H1 (cell line): Measurements from ENCODE around the gene NELFCD. TPM values are rescaled to one million over a fixed set of nuclear protein-coding genes. Genes with fewer than 3 reads are reported as not detected.

Experiments used
- CTCF ChIA-PET: fragments of 300-600 bp; sonication (Branson Sonifier 250); formaldehyde crosslinking; loops from one replicate; lab custom pipeline; 2021; ENCODE audit not compliant: partially characterized antibody; lab: Charles Lee
- POLR2A ChIA-PET: fragments of 300-600 bp; sonication (Branson Sonifier 250); formaldehyde crosslinking; loops from one replicate; lab custom pipeline; 2021; ENCODE audit warnings: inconsistent platforms; ENCODE audit not compliant: partially characterized antibody; lab: Charles Lee
- DNase-seq, 2 experiments: peaks; one replicate each; pipeline versions ENCODE4 v3.0.0 to v3.0.0-alpha.2; 2010 to 2022; ENCODE audit warnings: low spot score in 2 of 2, low read depth in 1 of 2, mixed read lengths in 1 of 2
- FAIRE-seq: peaks from 2 replicates; lab custom pipeline; 2011; peaks lifted over from hg19 to GRCh38; lab: Jason Lieb, UNC
- H2AFZ ChIP-seq: 2 replicates; pipeline ENCODE4 v1.8.1; 2012; ENCODE audit warnings: low read length, inconsistent platforms
- H2AK5ac ChIP-seq: 2 replicates; pipeline ENCODE4 v1.6.1; 2013; ENCODE audit warnings: low read depth, low read length
- H2BK120ac ChIP-seq: replicated peaks from 2 replicates; pipeline ENCODE3; 2013; ENCODE audit warnings: low read depth, low read length, inconsistent platforms
- H2BK12ac ChIP-seq: 2 replicates; pipeline ENCODE4 v1.6.1; 2013; ENCODE audit warnings: low read depth, low read length
- H2BK15ac ChIP-seq: 2 replicates; pipeline ENCODE4 v1.6.1; 2013; ENCODE audit warnings: low read length
- H2BK20ac ChIP-seq: 2 replicates; pipeline ENCODE4 v1.6.1; 2013; ENCODE audit warnings: low read length
- H2BK5ac ChIP-seq: 2 replicates; pipeline ENCODE4 v1.6.1; 2013; ENCODE audit warnings: low read depth, low read length
- H3K14ac ChIP-seq: 2 replicates; pipeline ENCODE4 v1.6.1; 2013; ENCODE audit warnings: inconsistent platforms; ENCODE audit not compliant: insufficient read length
- H3K18ac ChIP-seq: 2 replicates; pipeline ENCODE4 v1.6.1; 2013; ENCODE audit warnings: low read length; ENCODE audit errors: extremely low read depth
- H3K23ac ChIP-seq: 2 replicates; pipeline ENCODE4 v1.6.1; 2013; ENCODE audit warnings: inconsistent platforms; ENCODE audit not compliant: insufficient read length
- H3K23me2 ChIP-seq: 2 replicates; pipeline ENCODE4 v1.6.1; 2013; ENCODE audit warnings: low read depth, low read length
- H3K27ac ChIP-seq: 2 replicates; pipeline ENCODE4 v1.6.1; 2011; ENCODE audit warnings: low read depth, low read length, inconsistent platforms
- H3K27me3 ChIP-seq, 4 experiments: replicated peaks in 1 of 4; 1 replicate in 1 of 4; 2 replicates in 3 of 4; pipeline versions ENCODE4 v1.6.1 to v1.8.1; 2011 to 2013; ENCODE audit warnings: low read length in 3 of 4, mild to moderate bottlenecking in 3 of 4, inconsistent platforms in 2 of 4, mixed read lengths in 2 of 4, moderate library complexity in 1 of 4; ENCODE audit not compliant: control insufficient read depth in 3 of 4, insufficient read depth in 3 of 4; ENCODE audit errors: extremely low read depth in 1 of 4
- H3K36me3 ChIP-seq, 4 experiments: 2 replicates each; pipeline versions ENCODE4 v1.6.1 to v1.8.1; 2011 to 2013; ENCODE audit warnings: mild to moderate bottlenecking in 4 of 4, low read length in 3 of 4, moderate library complexity in 2 of 4, control low read depth in 1 of 4, inconsistent platforms in 1 of 4; ENCODE audit not compliant: insufficient read depth in 4 of 4, control insufficient read depth in 2 of 4
- H3K4ac ChIP-seq: replicated peaks from 2 replicates; pipeline ENCODE3; 2013; ENCODE audit warnings: low read length, low read depth, mixed read lengths, inconsistent platforms; ENCODE audit not compliant: insufficient read length
- H3K4me1 ChIP-seq, 4 experiments: replicated peaks in 1 of 4; 1 replicate in 1 of 4; 2 replicates in 3 of 4; pipeline versions ENCODE4 v1.6.1 to v1.8.1; 2011 to 2013; ENCODE audit warnings: low read length in 3 of 4, inconsistent platforms in 2 of 4, mixed read lengths in 1 of 4; ENCODE audit not compliant: insufficient read depth in 4 of 4, control insufficient read depth in 3 of 4
- H3K4me2 ChIP-seq, 2 experiments: 2 replicates each; pipeline versions ENCODE4 v1.6.1 to v1.8.1; 2011 to 2013; ENCODE audit warnings: low read depth in 2 of 2, low read length in 2 of 2, control low read depth in 1 of 2, inconsistent platforms in 1 of 2, mild to moderate bottlenecking in 1 of 2; ENCODE audit not compliant: insufficient read depth in 1 of 2
- H3K4me3 ChIP-seq, 4 experiments: fragments of 200-600, 300-600 bp in 1 of 4; sonication (generic), shearing (Covaris generic), sonication (Bioruptor Twin) in 1 of 4; 2 replicates each; pipeline versions ENCODE4 v1.5.1 to v1.8.1; 2011 to 2016; ENCODE audit warnings: low read length in 4 of 4, low read depth in 3 of 4, control low read depth in 2 of 4, inconsistent platforms in 2 of 4, mild to moderate bottlenecking in 2 of 4, mixed read lengths in 1 of 4, moderate library complexity in 1 of 4; ENCODE audit not compliant: insufficient read depth in 2 of 4; ENCODE audit errors: extremely low read depth in 1 of 4
- H3K56ac ChIP-seq: replicated peaks from 2 replicates; pipeline ENCODE3; 2013; ENCODE audit warnings: low read depth, mild to moderate bottlenecking, mixed read lengths, low read length, inconsistent platforms; ENCODE audit not compliant: insufficient read length
- H3K79me1 ChIP-seq: 2 replicates; pipeline ENCODE4 v1.6.1; 2013; ENCODE audit warnings: low read depth, low read length, control low read depth
- H3K79me2 ChIP-seq, 2 experiments: 2 replicates each; pipeline versions ENCODE4 v1.6.1 to v1.8.1; 2012 to 2013; ENCODE audit warnings: low read length in 2 of 2, mild to moderate bottlenecking in 2 of 2, inconsistent platforms in 1 of 2; ENCODE audit not compliant: insufficient read depth in 2 of 2, control insufficient read depth in 1 of 2
- H3K9ac ChIP-seq, 4 experiments: replicated peaks in 1 of 4; 1 replicate in 1 of 4; 2 replicates in 3 of 4; pipeline versions ENCODE4 v1.6.1 to v1.8.1; 2011 to 2013; ENCODE audit warnings: low read depth in 3 of 4, low read length in 3 of 4, control low read depth in 2 of 4, mild to moderate bottlenecking in 2 of 4, moderate library complexity in 2 of 4, inconsistent platforms in 1 of 4; ENCODE audit errors: extremely low read depth in 1 of 4
- H3K9me3 ChIP-seq, 2 experiments: 2 replicates each; pipeline versions ENCODE4 v1.6.1 to v1.8.1; 2012 to 2013; ENCODE audit warnings: mild to moderate bottlenecking in 2 of 2, moderate library complexity in 2 of 2, control low read depth in 1 of 2, inconsistent platforms in 1 of 2, low read depth in 1 of 2, low read length in 1 of 2, mixed read lengths in 1 of 2; ENCODE audit not compliant: insufficient read depth in 2 of 2
- H4K20me1 ChIP-seq, 2 experiments: replicated peaks in 1 of 2; 2 replicates each; pipeline versions ENCODE3 to v1.8.1; 2011 to 2013; ENCODE audit warnings: inconsistent platforms in 2 of 2, low read length in 2 of 2, mild to moderate bottlenecking in 1 of 2; ENCODE audit not compliant: insufficient read depth in 2 of 2, control insufficient read depth in 1 of 2
- H4K5ac ChIP-seq: 2 replicates; pipeline ENCODE4 v1.6.1; 2013; ENCODE audit warnings: low read length, low read depth, mixed read lengths, inconsistent platforms; ENCODE audit not compliant: insufficient read length
- H4K8ac ChIP-seq: 2 replicates; pipeline ENCODE4 v1.8.0; 2013; ENCODE audit warnings: mild to moderate bottlenecking, moderate library complexity, low read length, inconsistent platforms; ENCODE audit not compliant: insufficient read depth; ENCODE audit errors: extremely low read depth
- H4K91ac ChIP-seq: replicated peaks from 2 replicates; pipeline ENCODE3; 2013; ENCODE audit warnings: low read length, mixed read lengths, inconsistent platforms; ENCODE audit not compliant: insufficient read length
- CREB1 ChIP-seq: IDR thresholded peaks from 2 replicates; pipeline ENCODE4 v1.6.1; 2012; ENCODE audit warnings: inconsistent platforms
- CTCF ChIP-seq, 3 experiments: IDR thresholded peaks; 1 replicate in 2 of 3; 2 replicates in 1 of 3; pipeline versions ENCODE4 v1.5.1 to v1.6.1; 2011; ENCODE audit warnings: low read length in 3 of 3, mild to moderate bottlenecking in 3 of 3, inconsistent platforms in 2 of 3, low read depth in 1 of 3, moderate library complexity in 1 of 3; ENCODE audit not compliant: insufficient read depth in 1 of 3; ENCODE audit errors: control extremely low read depth in 1 of 3
- EGR1 ChIP-seq: IDR thresholded peaks from 2 replicates; pipeline ENCODE4 v1.6.1; 2011; ENCODE audit warnings: low read depth, low read length, borderline replicate concordance
- FOSL1 ChIP-seq: IDR thresholded peaks from 2 replicates; pipeline ENCODE4 v1.6.1; 2011; ENCODE audit warnings: mild to moderate bottlenecking, low read depth, low read length, moderate library complexity; ENCODE audit not compliant: insufficient read depth
- NRF1 ChIP-seq: IDR thresholded peaks from 2 replicates; pipeline ENCODE4 v1.6.1; 2011; ENCODE audit warnings: mild to moderate bottlenecking, low read depth, low read length, improper control_type of control experiment
- TBP ChIP-seq: IDR thresholded peaks from 2 replicates; pipeline ENCODE4 v1.6.1; 2011; ENCODE audit warnings: low read depth, low read length, improper control_type of control experiment
- WGBS, 2 experiments: shearing (Covaris generic) in 1 of 2; methylation state at CpG; one replicate each; pipeline versions ENCODE4 v1.1.6 to v1.1.7; 2013 to 2015; ENCODE audit warnings: low lambda C conversion rate in 2 of 2, mixed read lengths in 2 of 2, inconsistent platforms in 1 of 2, low coverage in 1 of 2, missing lambda C conversion rate in 1 of 2; ENCODE audit not compliant: insufficient replicate concordance in 2 of 2, insufficient coverage in 1 of 2, insufficient read length in 1 of 2; ENCODE audit errors: extremely low coverage in 1 of 2, missing lambda C conversion rate in 1 of 2; 5-methylcytosine and 5-hydroxymethylcytosine counted together
- polyA plus RNA-seq, 7 experiments: library from polyadenylated mRNA; depleted of rRNA in 3 of 7; stranded (reverse) in 5 of 7; unstranded in 2 of 7; fragments of >200 nt in 5 of 7; fragments of 200-250 nt in 2 of 7; gene quantifications; 1 replicate in 5 of 7; 2 replicates in 1 of 7; 4 replicates in 1 of 7; pipeline versions ENCODE4 v1.2.1 to v1.2.3, GENCODE V29; 2011 to 2013; ENCODE audit warnings: missing spikeins in 2 of 7, mixed read lengths in 2 of 7
- total RNA-seq: library from RNA; stranded (reverse); fragmentation: NEBNext Ultra II Directional; extraction: Animal tissue kit (Norgen Biotek cat#: 25700); gene quantifications from 2 replicates; pipeline ENCODE4 v1.2.1, GENCODE V29; 2021

NELFCD gene
- total and polyA plus RNA-seq, 2 of the 8 experiments (the other 6 are each of a cell fraction or from before 2014, with no cell fraction given), result 35.5 to 59.6 TPM

DNA sequence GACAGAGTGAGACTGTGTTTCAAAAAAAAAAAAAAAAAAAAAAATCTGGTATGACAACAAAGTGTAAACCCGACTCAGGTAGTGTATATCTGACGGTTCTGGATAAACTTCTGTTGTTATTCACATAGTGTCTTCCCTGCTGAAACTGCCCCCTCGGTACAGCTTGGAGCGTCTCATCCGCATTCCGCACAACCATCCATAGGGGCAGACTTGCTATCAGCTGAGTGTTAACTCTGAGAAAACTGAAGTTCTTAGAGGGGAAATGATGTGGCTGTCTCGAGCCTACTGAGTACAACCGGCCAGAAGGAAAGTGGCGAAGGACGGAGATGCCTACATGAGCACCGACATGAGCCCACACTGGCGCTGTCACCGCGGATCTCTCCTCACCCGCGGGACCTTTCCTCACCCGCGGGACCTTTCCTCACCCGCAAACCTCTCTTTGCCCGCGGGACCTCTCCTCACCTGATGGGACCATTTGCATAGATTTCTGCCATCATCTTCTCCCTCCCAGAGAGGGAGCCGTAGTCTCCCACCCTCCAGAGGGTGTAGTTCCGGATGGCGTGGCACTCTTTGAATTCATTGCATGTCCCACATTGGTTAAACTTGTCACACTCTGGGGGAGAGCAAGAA lies 16.2 kb downstream of the NELFCD start:
- Histone ChIP-seq H3K23me2 (no peaks in the 10 kb centered on the region), H4K5ac (no peak overlapping the region), H2BK5ac (no peak overlapping the region), H2AFZ (no peak overlapping the region), H2BK20ac (no peak overlapping the region), H2AK5ac (no peak overlapping the region), H3K79me2 (no peaks in the 10 kb centered on the region), H3K27ac (no peak overlapping the region), H3K4me2 (no peak overlapping the region), H4K20me1 (peaks cover 0 to 5% of the 10 kb centered on the region in 2 experiments), H3K14ac (no peak overlapping the region), H3K9ac (no peak overlapping the region), H3K27me3 (no peaks in the 10 kb centered on the region), H3K9me3 (no peaks in the 10 kb centered on the region), H3K4me1 (no peaks in the 10 kb centered on the region; a peak in 1 of 7 replicates), H3K36me3 (peaks cover 5 to 40% (median 28%) of the 10 kb centered on the region in 4 experiments; a peak in 7 of 8 replicates), H4K8ac (no peak overlapping the region), H3K79me1 (no peaks in the 10 kb centered on the region), H3K18ac (no peak overlapping the region), H3K23ac (no peak overlapping the region), H2BK15ac (no peak overlapping the region), H2BK120ac (no peak overlapping the region), H2BK12ac (no peak overlapping the region), H3K4ac (no peak overlapping the region), H3K56ac (no peak overlapping the region), H3K4me3 (no peak overlapping the region), H4K91ac (no peak overlapping the region)
- peak in 1 of 3 experiments; percentile 7; a peak in 1 of 4 replicates for TF ChIP-seq CTCF (IDR thresholded peaks at IDR 0.05; ENCODE audit: control extremely low read depth in 1 of 3, insufficient read depth in 1 of 3, low read depth in 1 of 3, low read length in 3 of 3)
- TF ChIP-seq EGR1, result no peak
- no peak for TF ChIP-seq NRF1
- no peak for TF ChIP-seq CREB1
- TF ChIP-seq TBP, result no peak
- TF ChIP-seq FOSL1, result no peak
- WGBS, 2 experiments, result 96% methylated on average over 24 of the region's 24 CpGs; no CpG with 5 or more reads in 1 of the 2 experiments
- DNase-seq, result no peak
- FAIRE-seq, result no peak
- ChIA-PET CTCF (interaction anchor here (0.7 to 2.0 kb wide), 7 partner anchors 9 to 96 kb away, joined by 3 to 6 read pairs (median 3); partner anchors contain the start of gene TUBB1), POLR2A (interaction anchor here (0.7 to 2.6 kb wide), 7 partner anchors 9 to 414 kb away, joined by 3 to 7 read pairs (median 3); no protein-coding TSS in a partner anchor)
